Muscle layer of duodenum (tissue), 2 donors: ENCODE data around the gene ABLIM1.

Experiments used
- H3K27ac ChIP-seq: one replicate; pipeline ENCODE4 v1.7.0; 2013; ENCODE audit warnings: mild to moderate bottlenecking, low read length
- H3K27me3 ChIP-seq: one replicate; pipeline ENCODE4 v1.7.0; 2013; ENCODE audit warnings: low read depth, mild to moderate bottlenecking, control low read depth, low read length
- H3K36me3 ChIP-seq, 2 donors: one replicate each; pipeline ENCODE4 v1.7.0; 2013; ENCODE audit warnings: low read length in 2 of 2, control low read depth in 1 of 2, mild to moderate bottlenecking in 1 of 2; ENCODE audit not compliant: insufficient read depth in 2 of 2, control insufficient read depth in 1 of 2
- H3K4me1 ChIP-seq, 2 donors: one replicate each; pipeline ENCODE4 v1.7.0; 2013; ENCODE audit warnings: low read length in 2 of 2, mild to moderate bottlenecking in 2 of 2, control low read depth in 1 of 2, moderate library complexity in 1 of 2; ENCODE audit not compliant: insufficient read depth in 2 of 2, control insufficient read depth in 1 of 2
- H3K4me3 ChIP-seq, 2 donors: one replicate each; pipeline ENCODE4 v1.7.0; 2013; ENCODE audit warnings: low read length in 2 of 2, low read depth in 1 of 2, mild to moderate bottlenecking in 1 of 2
- H3K9me3 ChIP-seq, 2 donors: one replicate each; pipeline ENCODE4 v1.7.0; 2013; ENCODE audit warnings: low read length in 2 of 2, control low read depth in 1 of 2, mild to moderate bottlenecking in 1 of 2; ENCODE audit not compliant: control insufficient read depth in 1 of 2
- donor health status: healthy.

The ABLIM1 gene

DNA sequence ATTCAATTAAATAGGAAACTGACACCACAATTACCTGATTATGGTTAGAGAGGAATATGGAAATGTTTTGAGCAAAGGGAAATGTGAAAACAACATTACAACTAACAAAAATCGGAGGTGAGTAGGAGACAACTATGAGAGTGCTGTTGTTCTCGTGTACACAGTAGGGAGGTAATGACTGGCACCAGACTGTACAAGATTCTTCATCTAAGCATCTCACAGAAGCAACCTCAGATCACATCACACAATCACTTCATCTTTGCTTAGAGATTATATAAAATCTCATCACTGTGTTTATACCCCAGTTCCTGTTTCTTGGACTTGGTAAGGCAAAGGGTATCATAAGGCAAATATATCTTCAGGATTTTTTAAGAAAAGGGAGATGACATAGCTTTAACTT is 14.9 kb downstream of the ABLIM1 start:
- H3K4me3 ChIP-seq, result no peak overlapping the region
- no peaks in the 10 kb centered on the region for H3K9me3 ChIP-seq
- H3K36me3 ChIP-seq, result no peaks in the 10 kb centered on the region
- H3K27ac ChIP-seq, result no peak overlapping the region
- no peaks in the 10 kb centered on the region for H3K27me3 ChIP-seq
- H3K4me1 ChIP-seq, result no peaks in the 10 kb centered on the region

GRCh38 chr10:114642729-114643128 is 15.3 kb downstream of the ABLIM1 start:
- H3K27ac ChIP-seq, result no peak overlapping the region
- no peaks in the 10 kb centered on the region for H3K4me1 ChIP-seq
- H3K4me3 ChIP-seq, result no peak overlapping the region
- no peaks in the 10 kb centered on the region for H3K36me3 ChIP-seq
- H3K27me3 ChIP-seq, result no peaks in the 10 kb centered on the region
- H3K9me3 ChIP-seq, result no peaks in the 10 kb centered on the region

GRCh38 chr10:114638821-114639625 is 19.1 kb downstream of the ABLIM1 start:
- Histone ChIP-seq H3K4me1 (peaks cover 0 to 6% of the 10 kb centered on the region in 2 donors), H3K27ac (no peak overlapping the region)

GRCh38 chr10:114635797-114636550 is 22.1 kb downstream of the ABLIM1 start:
- Histone ChIP-seq H3K27me3 (no peaks in the 10 kb centered on the region), H3K27ac (no peak overlapping the region), H3K36me3 (no peaks in the 10 kb centered on the region), H3K9me3 (no peaks in the 10 kb centered on the region), H3K4me1 (peaks cover 16 to 20% of the 10 kb centered on the region in 2 donors), H3K4me3 (no peak overlapping the region)

More at GRCh38 chr10:114638821-114639625, 19.1 kb downstream of the ABLIM1 start:
- Histone ChIP-seq H3K9me3 (no peaks in the 10 kb centered on the region), H3K27me3 (no peaks in the 10 kb centered on the region), H3K36me3 (no peaks in the 10 kb centered on the region), H3K4me3 (no peak overlapping the region)

DNA sequence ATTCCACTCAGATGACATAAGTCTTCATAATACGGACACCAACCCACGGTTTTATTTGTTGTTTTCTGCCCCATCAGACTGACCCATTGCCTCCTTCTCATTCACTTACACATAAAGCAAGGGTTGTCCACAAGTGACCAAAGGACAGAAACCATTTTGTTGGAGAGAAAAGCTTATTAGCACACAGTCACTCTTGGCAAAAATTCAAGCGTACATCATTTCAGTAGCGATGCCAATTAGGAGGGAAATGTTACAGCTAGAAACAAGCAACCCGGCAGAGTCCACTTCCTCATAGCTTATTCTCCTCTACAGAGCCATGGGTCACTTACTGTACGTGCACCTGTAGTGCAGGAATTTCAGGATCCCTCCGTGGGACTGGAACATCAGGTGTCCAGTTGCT is 23.0 kb downstream of the ABLIM1 start:
- Histone ChIP-seq H3K27me3 (no peaks in the 10 kb centered on the region), H3K27ac (peak overlapping the region; percentile 45), H3K4me3 (no peak overlapping the region), H3K9me3 (no peaks in the 10 kb centered on the region), H3K4me1 (peaks cover 16 to 21% of the 10 kb centered on the region in 2 donors), H3K36me3 (no peaks in the 10 kb centered on the region)

- no peaks in the 10 kb centered on the region for H3K36me3 ChIP-seq
- H3K27me3 ChIP-seq, result no peaks in the 10 kb centered on the region
- H3K4me1 ChIP-seq, result peaks cover 16 to 21% of the 10 kb centered on the region in 2 donors
- H3K4me3 ChIP-seq, result no peak overlapping the region
- H3K9me3 ChIP-seq, result no peaks in the 10 kb centered on the region
- peak overlapping the region; percentile 45 for H3K27ac ChIP-seq
These were observed 23.5 kb downstream of the ABLIM1 start for GRCh38 chr10:114634609-114634979.

- peak overlapping the region; percentile 74 for H3K27ac ChIP-seq
- no peaks in the 10 kb centered on the region for H3K27me3 ChIP-seq
- peaks cover 16 to 21% of the 10 kb centered on the region in 2 donors for H3K4me1 ChIP-seq
- H3K9me3 ChIP-seq, result no peaks in the 10 kb centered on the region
- no peaks in the 10 kb centered on the region for H3K36me3 ChIP-seq
- peak overlapping the region; percentile 14 to 64 for H3K4me3 ChIP-seq
These were observed 25.0 kb downstream of the ABLIM1 start for GRCh38 chr10:114632869-114633715.

GRCh38 chr10:114631666-114632417 is 26.2 kb downstream of the ABLIM1 start:
- Histone ChIP-seq H3K27ac (peak overlapping the region; percentile 25), H3K36me3 (no peaks in the 10 kb centered on the region), H3K4me1 (peaks cover 16 to 21% of the 10 kb centered on the region in 2 donors), H3K9me3 (no peaks in the 10 kb centered on the region), H3K27me3 (no peaks in the 10 kb centered on the region), H3K4me3 (peak overlapping the region; percentile 64 to 81)

DNA sequence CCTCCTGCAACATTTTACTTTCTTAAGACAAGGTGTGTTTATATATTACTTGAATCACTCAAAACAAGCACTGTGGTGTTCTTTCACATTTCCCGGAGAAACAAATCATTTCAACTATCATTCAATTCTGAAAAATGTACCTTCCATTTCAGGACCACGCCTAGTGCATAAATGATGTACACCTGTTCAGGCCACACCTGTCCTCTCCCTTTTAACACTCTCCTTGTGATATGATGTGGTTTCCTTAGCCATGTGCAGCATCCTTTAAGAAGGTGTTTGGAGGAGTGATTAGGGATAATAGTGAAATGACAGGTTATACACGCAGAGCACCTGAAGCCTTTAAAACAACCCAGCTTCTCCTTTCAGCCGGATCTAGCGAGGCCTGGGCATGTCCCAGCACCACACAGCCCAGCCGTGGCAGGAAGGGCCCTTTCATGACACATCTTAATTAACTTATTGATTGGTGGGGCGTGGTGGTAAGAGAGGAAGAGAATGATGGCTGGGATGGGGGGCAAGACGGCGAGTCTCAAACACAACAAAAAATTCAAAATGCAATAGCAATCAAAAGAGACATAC is 26.9 kb downstream of the ABLIM1 start:
- H3K27me3 ChIP-seq, result no peaks in the 10 kb centered on the region
- peak overlapping the region; percentile 25 for H3K27ac ChIP-seq
- H3K9me3 ChIP-seq, result no peaks in the 10 kb centered on the region
- H3K4me3 ChIP-seq, result peak overlapping the region; percentile 64 to 81
- H3K36me3 ChIP-seq, result no peaks in the 10 kb centered on the region
- H3K4me1 ChIP-seq, result peaks cover 16 to 21% of the 10 kb centered on the region in 2 donors
